ENCODE results near the gene STK11IP. TPM values are rescaled to one million over a fixed set of nuclear protein-coding genes. Genes with fewer than 3 reads are reported as not detected.

STK11IP gene
- total RNA-seq, 1 donor = 10.3 TPM

DNA sequence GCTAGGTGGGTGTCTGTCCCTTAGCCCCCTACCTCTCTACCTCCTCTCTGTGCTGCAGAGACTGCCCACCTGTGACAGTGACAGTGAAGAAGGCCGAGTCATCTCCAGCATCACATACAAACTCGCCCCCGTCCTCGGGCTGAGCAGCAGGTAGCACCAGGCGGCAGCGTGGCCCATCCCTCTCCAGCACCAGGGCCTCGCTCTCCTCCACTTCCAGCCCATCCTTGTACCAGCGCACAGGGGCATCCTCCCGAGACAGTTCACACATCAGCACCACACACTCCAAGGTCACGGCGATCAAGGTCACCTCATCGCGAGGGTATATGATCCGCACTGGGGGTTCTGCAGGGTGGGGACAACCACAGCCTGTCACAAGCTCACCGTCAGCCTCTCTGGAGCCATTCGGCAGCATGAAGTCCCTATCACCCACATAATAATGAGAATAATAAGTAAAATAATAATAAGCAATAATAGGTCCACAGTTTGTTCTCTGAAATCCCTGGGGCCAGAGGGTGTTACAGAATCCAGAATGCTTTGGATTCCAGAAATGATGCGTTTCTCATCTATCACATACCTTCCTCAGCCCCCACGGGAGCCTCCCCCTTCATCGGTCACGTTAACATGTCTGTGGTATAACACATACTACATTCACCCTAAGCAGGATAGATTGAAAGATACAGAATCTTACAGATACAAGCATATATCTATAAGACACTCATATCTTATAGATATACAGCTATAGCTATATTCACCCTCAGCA is 38.3 kb upstream of the STK11IP start:
- H3K4me3 ChIP-seq (ENCODE audit: low read length) = no peak overlapping the region
- H3K4me1 ChIP-seq (ENCODE audit: insufficient read depth, low read length) = no peaks in the 10 kb centered on the region
- H3K9me3 ChIP-seq (ENCODE audit: low read depth, low read length) = no peaks in the 10 kb centered on the region
- peaks cover 3% of the 10 kb centered on the region for H3K27me3 ChIP-seq (ENCODE audit: insufficient read depth, low read length)

DNA sequence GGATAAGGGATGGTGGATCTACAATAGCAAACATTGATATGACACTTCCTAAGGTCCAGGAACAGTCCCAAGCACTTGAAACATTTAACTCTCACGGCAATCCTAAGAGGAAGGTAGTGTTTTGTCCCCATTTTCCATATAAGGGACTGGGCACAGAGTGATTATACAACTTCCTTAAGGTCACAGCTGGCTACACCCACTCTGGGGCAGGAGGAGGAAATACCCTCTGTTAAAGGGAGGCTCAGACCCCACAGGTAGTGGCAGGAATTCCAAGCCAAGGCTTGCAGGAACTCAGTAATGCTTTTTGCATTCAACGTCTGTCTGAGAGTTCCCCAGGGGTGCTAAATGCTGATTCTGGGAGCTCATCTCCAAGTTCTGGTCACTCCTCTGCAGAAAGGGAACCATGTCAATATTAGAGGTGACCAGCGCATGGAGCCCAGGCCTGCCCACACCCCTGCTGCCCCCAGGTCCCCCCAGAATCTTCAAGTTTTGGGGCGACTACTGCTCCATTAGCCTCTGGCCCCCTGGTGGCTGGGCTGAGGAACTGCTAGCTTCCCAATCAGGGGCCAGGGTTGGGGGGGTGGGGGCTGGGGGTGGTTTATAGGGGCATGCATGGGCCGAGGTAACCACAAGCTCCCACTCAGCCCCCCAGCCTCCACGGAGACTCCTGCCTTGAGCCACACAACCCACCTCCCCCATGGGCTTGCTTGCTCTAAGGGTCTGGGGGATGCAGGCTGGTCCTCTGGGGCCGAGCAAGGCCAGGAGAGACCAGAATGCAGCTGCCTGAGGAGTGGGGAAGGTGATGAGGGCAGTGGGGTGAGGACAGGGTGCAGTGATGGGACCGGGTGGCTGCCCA is 37.4 kb upstream of the STK11IP start:
- Histone ChIP-seq H3K27me3 (ENCODE audit: insufficient read depth, low read length) (no peaks in the 10 kb centered on the region), H3K4me1 (ENCODE audit: insufficient read depth, low read length) (no peaks in the 10 kb centered on the region), H3K9me3 (ENCODE audit: low read depth, low read length) (no peaks in the 10 kb centered on the region), H3K4me3 (ENCODE audit: low read length) (no peak overlapping the region)

DNA sequence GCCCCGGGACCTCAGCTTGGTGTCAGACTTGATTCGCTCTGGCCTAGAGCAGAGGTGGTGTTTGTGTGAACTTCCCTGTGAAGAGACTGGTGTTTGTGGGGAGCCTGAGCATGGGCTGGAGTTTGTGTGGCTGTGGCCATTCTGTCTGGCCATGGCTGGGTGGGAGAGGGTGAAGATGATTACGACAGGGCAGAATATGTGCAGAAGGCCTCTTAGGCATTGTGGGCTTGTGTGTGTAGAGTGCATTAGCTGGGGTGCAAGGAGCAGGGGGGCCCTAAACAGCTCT is 36.8 kb upstream of the STK11IP start:
- Histone ChIP-seq H3K4me1 (ENCODE audit: insufficient read depth, low read length) (no peaks in the 10 kb centered on the region), H3K27me3 (ENCODE audit: insufficient read depth, low read length) (no peaks in the 10 kb centered on the region), H3K4me3 (ENCODE audit: low read length) (no peak overlapping the region), H3K9me3 (ENCODE audit: low read depth, low read length) (no peaks in the 10 kb centered on the region)

DNA sequence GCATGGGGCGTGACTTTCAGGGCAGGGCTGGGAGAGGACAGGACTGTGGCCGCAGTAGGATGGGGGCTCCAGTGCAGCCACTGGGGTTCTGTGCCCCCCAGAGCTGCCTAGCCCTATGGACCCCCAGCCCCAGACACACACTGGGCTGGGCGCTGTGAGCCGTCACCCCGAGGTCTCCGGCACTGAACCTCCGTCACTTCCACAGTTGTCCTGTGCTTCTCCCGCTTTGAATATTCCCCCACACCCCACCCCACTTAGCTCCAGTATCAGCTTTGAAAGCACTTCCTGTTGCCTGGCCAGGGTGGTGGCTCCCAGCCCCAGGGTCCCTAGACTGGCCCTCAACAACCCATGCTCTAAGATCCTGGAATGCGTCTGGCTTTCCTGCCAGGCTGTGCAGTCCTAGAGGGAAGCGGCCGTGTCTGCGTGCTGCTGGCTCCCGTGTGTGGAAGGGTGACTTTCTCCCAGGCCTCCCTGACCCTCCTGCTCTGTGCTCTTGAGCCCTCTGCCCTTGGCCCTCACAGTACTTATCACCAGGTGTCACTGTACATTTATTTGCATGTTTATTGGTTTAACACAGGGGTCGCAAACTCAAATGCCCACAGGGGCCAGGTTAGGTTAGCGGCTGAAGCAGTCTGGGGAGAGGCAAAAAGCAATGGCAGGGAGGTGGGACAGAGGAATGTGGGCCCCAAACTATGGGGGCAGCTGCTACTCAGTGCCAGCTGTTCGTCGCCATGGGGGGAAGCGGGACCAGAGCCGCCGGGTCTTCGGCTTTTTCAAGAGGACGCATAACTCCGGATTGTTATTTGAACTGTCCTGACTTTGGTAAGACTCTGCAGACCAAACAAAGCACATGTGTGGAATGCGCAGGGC is 36.2 kb upstream of the STK11IP start:
- H3K4me1 ChIP-seq (ENCODE audit: insufficient read depth, low read length) = no peaks in the 10 kb centered on the region
- no peaks in the 10 kb centered on the region for H3K9me3 ChIP-seq (ENCODE audit: low read depth, low read length)
- no peaks in the 10 kb centered on the region for H3K27me3 ChIP-seq (ENCODE audit: insufficient read depth, low read length)
- no peak overlapping the region for H3K4me3 ChIP-seq (ENCODE audit: low read length)

DNA sequence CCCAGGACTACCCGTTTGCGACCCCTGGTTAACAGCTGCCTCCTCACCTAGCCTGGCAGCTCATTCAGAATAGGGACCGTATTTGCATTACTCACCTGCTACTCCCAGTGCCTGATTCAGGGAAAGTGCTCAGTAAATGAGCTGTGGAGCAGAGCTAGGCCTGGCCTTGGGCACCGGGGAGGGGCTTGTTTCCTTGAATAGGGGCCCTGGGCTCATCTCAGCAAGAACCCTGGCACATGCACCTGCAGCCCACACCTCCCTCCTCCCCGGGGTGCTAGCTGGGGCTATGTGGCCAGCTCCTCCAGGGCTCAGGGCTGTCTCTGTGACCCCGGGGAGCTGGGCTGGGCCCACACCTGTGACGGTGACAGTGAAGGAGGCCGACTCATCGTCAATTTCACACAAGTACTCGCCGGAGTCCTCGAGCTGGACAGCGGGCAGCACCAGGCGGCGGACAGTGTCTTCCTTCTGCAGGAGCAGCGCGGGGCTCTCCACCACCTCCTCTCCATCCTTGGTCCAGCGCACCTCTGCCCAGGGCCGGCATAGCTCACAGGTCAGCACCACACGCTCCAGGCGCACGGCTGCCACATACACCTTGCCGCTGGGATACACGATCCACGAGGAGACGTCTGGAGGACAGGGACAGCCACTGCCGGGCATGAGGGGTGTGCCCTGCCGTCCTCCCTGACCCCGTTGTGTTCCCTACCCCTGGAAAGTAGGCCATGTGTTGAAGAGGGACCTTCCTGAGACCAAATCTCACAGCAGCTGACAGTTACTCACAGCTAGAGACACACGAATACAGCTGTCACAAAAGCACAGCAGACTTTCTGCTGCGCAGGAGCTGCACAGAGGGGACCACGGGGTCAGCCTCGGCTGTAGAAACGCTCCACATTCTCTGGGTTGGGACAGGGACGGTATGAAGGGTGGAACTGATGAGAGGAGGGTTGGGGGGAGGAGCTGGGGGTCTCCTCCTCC is 35.3 kb upstream of the STK11IP start:
- H3K9me3 ChIP-seq (ENCODE audit: low read depth, low read length) = no peaks in the 10 kb centered on the region
- no peaks in the 10 kb centered on the region for H3K27me3 ChIP-seq (ENCODE audit: insufficient read depth, low read length)
- H3K4me1 ChIP-seq (ENCODE audit: insufficient read depth, low read length) = no peaks in the 10 kb centered on the region
- no peak overlapping the region for H3K4me3 ChIP-seq (ENCODE audit: low read length)

DNA sequence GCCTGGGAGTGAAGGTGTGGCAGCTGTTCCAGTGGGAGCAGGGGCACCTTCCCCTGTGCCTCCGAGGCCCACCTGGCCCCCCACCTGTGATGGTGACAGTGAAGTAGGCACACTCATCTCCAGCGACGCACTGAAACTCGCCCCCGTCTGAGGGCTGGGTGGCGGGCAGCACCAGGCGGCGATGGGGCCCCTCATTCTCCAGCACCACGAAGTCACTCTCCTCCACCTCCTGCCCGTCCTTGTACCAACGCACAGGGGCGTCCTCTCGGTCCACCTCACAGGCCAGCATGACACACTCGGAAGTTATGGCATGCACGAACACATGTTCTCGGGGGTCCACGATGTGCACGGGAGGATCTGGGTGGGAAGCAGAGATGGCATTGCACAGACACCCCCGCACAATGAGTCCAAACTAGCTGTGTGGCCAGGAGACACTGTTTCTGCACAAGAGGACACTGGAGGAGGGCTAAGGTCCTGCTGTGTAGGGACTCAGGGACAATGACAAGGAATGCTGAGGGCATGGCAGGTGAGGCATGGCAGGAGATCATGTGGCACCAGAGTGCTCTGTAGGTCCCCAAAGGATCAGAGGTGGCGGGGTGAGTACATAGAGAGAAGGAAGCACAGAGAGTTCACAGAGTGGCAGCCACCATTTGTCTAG is 34.3 kb upstream of the STK11IP start:
- Histone ChIP-seq H3K27me3 (ENCODE audit: insufficient read depth, low read length) (no peaks in the 10 kb centered on the region), H3K4me1 (ENCODE audit: insufficient read depth, low read length) (no peaks in the 10 kb centered on the region), H3K4me3 (ENCODE audit: low read length) (no peak overlapping the region), H3K9me3 (ENCODE audit: low read depth, low read length) (no peaks in the 10 kb centered on the region)

DNA sequence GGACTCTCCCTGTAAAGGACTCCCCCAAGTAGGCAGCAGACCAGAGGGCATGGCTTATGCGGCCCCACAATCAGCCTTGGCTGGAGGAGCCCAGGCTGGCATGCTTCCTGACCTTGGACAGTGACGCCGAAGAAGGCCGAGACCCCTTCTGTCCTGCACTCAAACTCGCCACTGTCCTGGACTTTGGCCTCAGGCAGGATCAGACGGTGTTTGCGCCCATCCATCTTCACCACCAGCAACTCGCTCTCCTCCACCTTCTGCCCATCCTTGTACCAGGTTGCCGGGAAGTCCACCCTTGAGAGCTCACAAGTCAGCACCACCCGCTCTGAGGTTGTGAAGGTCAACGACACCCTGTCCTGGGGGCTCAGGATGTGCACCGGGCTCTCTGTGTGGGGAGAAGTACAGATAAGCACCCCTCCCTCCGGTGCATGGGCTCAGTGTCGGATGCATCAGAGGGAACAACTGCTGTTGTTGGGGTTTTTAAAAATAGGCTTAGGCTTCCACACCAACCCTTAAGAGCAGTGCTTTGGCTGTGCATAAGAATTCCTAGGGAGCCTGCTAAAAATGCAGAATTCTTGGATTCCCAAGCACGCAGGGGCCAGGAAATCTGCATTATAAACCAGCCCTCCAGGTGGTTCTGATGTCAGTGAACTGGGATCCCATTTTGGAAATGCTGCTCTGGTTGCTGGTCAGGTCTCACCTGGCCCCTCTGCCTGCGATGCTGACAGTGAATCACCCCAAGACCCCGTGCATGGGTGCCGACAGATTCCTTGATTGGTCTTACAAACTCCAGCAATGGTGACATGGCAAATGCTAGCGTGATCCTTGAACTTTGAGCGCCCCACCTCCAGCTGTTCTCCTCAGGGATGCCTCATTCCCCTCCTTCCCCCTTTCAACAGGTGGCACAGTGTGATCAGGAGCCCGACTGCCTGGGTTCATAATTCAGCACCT is 32.3 kb upstream of the STK11IP start:
- no peaks in the 10 kb centered on the region for H3K9me3 ChIP-seq (ENCODE audit: low read depth, low read length)
- peaks cover 15% of the 10 kb centered on the region for H3K27me3 ChIP-seq (ENCODE audit: insufficient read depth, low read length)
- no peaks in the 10 kb centered on the region for H3K4me1 ChIP-seq (ENCODE audit: insufficient read depth, low read length)
- H3K4me3 ChIP-seq (ENCODE audit: low read length) = no peak overlapping the region

DNA sequence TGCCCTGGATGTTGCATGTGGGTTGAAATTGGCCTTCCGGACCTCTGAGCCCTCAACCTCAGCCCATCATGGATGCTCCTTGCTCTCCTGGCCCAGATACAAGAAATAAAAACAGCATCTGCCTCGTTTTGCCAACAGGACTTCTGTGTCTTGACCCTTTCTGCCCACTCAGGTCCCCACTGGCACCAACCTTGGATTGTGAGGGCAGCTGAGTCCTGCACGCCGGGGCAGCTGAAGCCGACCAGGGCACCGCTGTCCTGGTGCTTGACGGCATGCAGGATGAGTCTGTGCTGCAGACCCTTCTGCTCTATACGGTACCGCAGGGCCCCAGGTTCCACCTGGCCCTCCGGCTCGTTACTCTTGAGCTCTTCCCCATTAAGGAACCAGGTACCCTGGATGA is 31.0 kb upstream of the STK11IP start:
- Histone ChIP-seq H3K4me3 (ENCODE audit: low read length) (no peak overlapping the region), H3K27me3 (ENCODE audit: insufficient read depth, low read length) (peaks cover 17% of the 10 kb centered on the region), H3K4me1 (ENCODE audit: insufficient read depth, low read length) (no peaks in the 10 kb centered on the region), H3K9me3 (ENCODE audit: low read depth, low read length) (no peaks in the 10 kb centered on the region)

DNA sequence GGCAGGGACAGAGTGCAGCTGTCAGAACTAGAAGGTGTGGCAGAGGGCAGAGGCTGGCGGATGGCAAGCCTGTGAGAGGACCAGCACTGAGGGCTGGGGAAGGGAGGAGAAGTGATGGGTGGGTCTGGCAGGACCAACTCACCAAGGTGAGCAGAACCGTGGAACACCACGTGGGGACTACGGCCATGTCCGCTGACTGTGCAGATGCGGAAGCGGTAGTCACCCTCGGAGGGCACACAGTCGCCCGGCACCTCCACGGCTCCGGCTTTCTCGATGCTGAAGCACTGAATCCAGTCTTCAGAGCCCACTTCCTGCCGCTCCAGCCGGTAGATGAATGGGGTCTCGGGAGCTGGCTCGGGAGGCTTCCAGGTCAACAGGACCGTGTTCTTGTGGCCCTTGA is 30.5 kb upstream of the STK11IP start:
- H3K4me1 ChIP-seq (ENCODE audit: insufficient read depth, low read length) = no peaks in the 10 kb centered on the region
- no peaks in the 10 kb centered on the region for H3K9me3 ChIP-seq (ENCODE audit: low read depth, low read length)
- H3K4me3 ChIP-seq (ENCODE audit: low read length) = no peak overlapping the region
- peaks cover 22% of the 10 kb centered on the region for H3K27me3 ChIP-seq (ENCODE audit: insufficient read depth, low read length)

DNA sequence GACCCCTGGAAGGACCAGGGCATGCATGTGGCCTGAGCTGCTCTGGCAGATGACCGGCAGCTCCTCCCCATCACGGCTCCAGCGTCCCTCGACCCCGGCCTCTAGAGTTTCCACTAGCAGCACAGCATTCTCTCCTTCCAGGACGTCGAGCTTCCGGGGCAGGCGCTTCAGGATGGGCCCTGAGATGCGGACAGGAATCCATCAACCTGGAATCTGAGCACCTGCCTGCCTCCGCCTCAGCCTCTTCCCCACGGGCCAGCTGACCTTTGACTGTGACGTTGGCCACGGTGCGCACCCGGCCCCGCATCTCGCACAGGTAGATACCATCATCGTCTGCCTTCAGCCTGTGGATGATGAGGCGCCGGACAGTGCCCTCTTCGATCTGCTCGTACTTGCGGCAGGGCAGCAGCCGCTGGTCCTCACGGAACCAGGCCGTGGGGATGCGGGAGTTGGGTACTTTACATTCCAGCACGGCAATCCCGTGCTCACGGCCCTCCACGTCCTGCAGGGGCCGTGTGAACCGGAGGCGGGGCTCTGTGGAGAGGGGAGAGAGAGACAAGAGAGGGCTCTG is 29.8 kb upstream of the STK11IP start:
- Histone ChIP-seq H3K4me1 (ENCODE audit: insufficient read depth, low read length) (no peaks in the 10 kb centered on the region), H3K4me3 (ENCODE audit: low read length) (no peak overlapping the region), H3K9me3 (ENCODE audit: low read depth, low read length) (no peaks in the 10 kb centered on the region), H3K27me3 (ENCODE audit: insufficient read depth, low read length) (peaks cover 29% of the 10 kb centered on the region)

DNA sequence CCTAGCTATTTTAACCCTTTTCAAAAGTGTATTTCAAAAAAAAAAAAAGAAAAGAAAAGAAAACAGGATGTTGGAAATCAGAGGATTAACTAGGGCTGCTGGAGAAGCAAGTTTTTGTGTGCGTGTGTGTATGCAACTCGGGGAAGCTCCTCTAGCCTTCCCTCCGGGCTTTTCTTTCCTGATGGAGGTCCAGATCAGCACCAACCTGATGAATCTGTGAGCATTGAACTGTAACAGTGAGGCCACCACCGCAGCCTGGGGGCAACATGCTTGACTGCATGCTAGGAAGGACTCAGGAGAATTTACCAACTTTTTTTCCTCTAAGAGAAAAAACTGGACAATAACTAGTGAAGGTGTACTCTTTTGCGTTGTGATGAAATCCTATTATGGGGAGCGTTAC is 28.6 kb upstream of the STK11IP start:
- Histone ChIP-seq H3K4me1 (ENCODE audit: insufficient read depth, low read length) (no peaks in the 10 kb centered on the region), H3K9me3 (ENCODE audit: low read depth, low read length) (no peaks in the 10 kb centered on the region), H3K27me3 (ENCODE audit: insufficient read depth, low read length) (peaks cover 33% of the 10 kb centered on the region), H3K4me3 (ENCODE audit: low read length) (no peak overlapping the region)

DNA sequence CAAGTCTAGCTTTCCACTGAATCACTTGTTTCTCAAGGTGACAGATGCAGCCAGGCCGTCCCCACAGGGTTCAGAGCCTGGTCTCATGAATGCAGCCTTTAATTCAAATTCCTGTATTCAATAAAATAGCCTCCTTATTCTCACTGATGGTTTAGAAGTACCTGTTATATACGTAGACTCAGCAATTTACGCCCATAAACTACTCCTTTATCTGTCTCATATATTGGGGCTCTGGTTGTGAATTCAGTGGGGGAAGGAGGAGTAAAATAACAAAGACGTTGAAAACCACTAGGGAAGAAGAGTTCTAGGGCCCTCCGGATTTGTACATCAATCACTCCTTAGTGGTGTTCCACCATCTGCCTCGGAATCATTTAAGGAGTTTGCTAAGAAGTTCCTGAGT is 28.0 kb upstream of the STK11IP start:
- H3K9me3 ChIP-seq (ENCODE audit: low read depth, low read length) = no peaks in the 10 kb centered on the region
- H3K4me1 ChIP-seq (ENCODE audit: insufficient read depth, low read length) = no peaks in the 10 kb centered on the region
- H3K4me3 ChIP-seq (ENCODE audit: low read length) = no peak overlapping the region
- peaks cover 33% of the 10 kb centered on the region for H3K27me3 ChIP-seq (ENCODE audit: insufficient read depth, low read length)

All from mononuclear cell (primary cell).